Cardiac muscle cell (in vitro differentiated cells and primary cell): ENCODE data around the gene ZNF735. TPM values are rescaled to one million over a fixed set of nuclear protein-coding genes. Genes with fewer than 3 reads are reported as not detected.
"Not testable (repeated sequence)": the region's sequence is repeated elsewhere in the genome, so short reads cannot be mapped to it uniquely, and the experiment has no call there.

Experiments used
- DNase-seq, 2 donors: peaks; one replicate each; pipeline versions ENCODE4 v3.0.0 to v3.0.0-alpha.2; 2010 to 2017; ENCODE audit warnings: low read depth in 1 of 2, low spot score in 1 of 2
- H3K27ac ChIP-seq: fragments of 200-600 bp; sonication (generic); 2 replicates; pipeline ENCODE4 v1.5.1; 2016
- H3K27me3 ChIP-seq: fragments of 200-600 bp; sonication (generic); 2 replicates; pipeline ENCODE4 v1.6.0; 2016; ENCODE audit warnings: control low read depth
- H3K36me3 ChIP-seq: fragments of 200-600 bp; sonication (generic); 2 replicates; pipeline ENCODE4 v1.5.1; 2016; ENCODE audit warnings: control low read depth
- H3K4me1 ChIP-seq: fragments of 200-600 bp; sonication (generic); 2 replicates; pipeline ENCODE4 v1.8.1; 2017; ENCODE audit warnings: low read depth, mild to moderate bottlenecking, mixed run types
- H3K4me3 ChIP-seq: fragments of 200-600 bp; sonication (generic); 2 replicates; pipeline ENCODE4 v1.5.1; 2016; ENCODE audit warnings: mild to moderate bottlenecking
- H3K9me3 ChIP-seq: fragments of 200-600 bp; sonication (generic); 2 replicates; pipeline ENCODE4 v1.5.1; 2017; ENCODE audit warnings: low read depth, mild to moderate bottlenecking, control low read depth
- CTCF ChIP-seq: IDR thresholded peaks from 2 replicates; pipeline ENCODE4 v1.5.1; 2012; ENCODE audit warnings: low read depth, mild to moderate bottlenecking, low read length
- polyA plus RNA-seq: library from polyadenylated mRNA; unstranded; fragments of >200 nt; fragmentation: Nextera tagmentation; extraction: Ambion mirVana; gene quantifications from 2 replicates; pipeline ENCODE4 v1.2.1, GENCODE V29; 2016
- total RNA-seq: library from RNA; depleted of rRNA; stranded (reverse); fragments of >200 nt; gene quantifications from 2 replicates; pipeline ENCODE4 v1.2.3, GENCODE V29; 2016

ZNF735 gene
- total RNA-seq, result not detected in 2 replicates
- polyA plus RNA-seq, result not detected in 2 replicates

GRCh38 chr7:64206903-64207302 lies at the start of gene ZNF735:
Gene ZNF735, plus strand, starts transcription at chr7:64207203. Its CDS starts 0 bp downstream, at chr7:64207203.
- no peak within 1 kb of the TSS for H3K27ac ChIP-seq
- H3K4me1 ChIP-seq, result no peaks in the 10 kb centered on the region
- H3K27me3 ChIP-seq, result no peaks in the 10 kb centered on the region
- H3K4me3 ChIP-seq, result no peak within 1 kb of the TSS
- TF ChIP-seq CTCF, result no peak
- H3K36me3 ChIP-seq, result no peaks in the 10 kb centered on the region
- no peaks in the 10 kb centered on the region for H3K9me3 ChIP-seq
- no peak for DNase-seq

- H3K27ac ChIP-seq, DNase-seq, H3K4me1 ChIP-seq, H3K36me3 ChIP-seq, H3K4me3 ChIP-seq, H3K27me3 ChIP-seq, H3K9me3 ChIP-seq: not testable (repeated sequence)
Observed at GRCh38 chr7:64170974-64171373, 36.0 kb upstream of the ZNF735 start.

GRCh38 chr7:64174328-64174727 lies 32.7 kb upstream of the ZNF735 start:
- Histone ChIP-seq H3K4me3 (no peak overlapping the region), H3K27me3 (no peaks in the 10 kb centered on the region), H3K27ac (no peak overlapping the region), H3K36me3 (no peaks in the 10 kb centered on the region), H3K9me3 (no peaks in the 10 kb centered on the region), H3K4me1 (no peaks in the 10 kb centered on the region)
- TF ChIP-seq CTCF, result no peak
- no peak for DNase-seq

GRCh38 chr7:64174941-64175340 lies 32.1 kb upstream of the ZNF735 start:
- TF ChIP-seq CTCF, result no peak
- DNase-seq, result no peak
- H3K9me3 ChIP-seq, result no peaks in the 10 kb centered on the region

GRCh38 chr7:64180989-64181388 lies 26.0 kb upstream of the ZNF735 start:
- H3K9me3 ChIP-seq, result no peaks in the 10 kb centered on the region
- H3K4me3 ChIP-seq, result no peak overlapping the region
- H3K27me3 ChIP-seq, result no peaks in the 10 kb centered on the region
- DNase-seq, result peak in 1 of 2 donors; percentile 1
- TF ChIP-seq CTCF, result peak; percentile 8
- no peak overlapping the region for H3K27ac ChIP-seq
- no peaks in the 10 kb centered on the region for H3K36me3 ChIP-seq
- H3K4me1 ChIP-seq, result no peaks in the 10 kb centered on the region

More at GRCh38 chr7:64174941-64175340, 32.1 kb upstream of the ZNF735 start:
- Histone ChIP-seq H3K27ac (no peak overlapping the region), H3K27me3 (no peaks in the 10 kb centered on the region), H3K36me3 (no peaks in the 10 kb centered on the region), H3K4me1 (no peaks in the 10 kb centered on the region), H3K4me3 (no peak overlapping the region)

- H3K4me1 ChIP-seq, result no peaks in the 10 kb centered on the region
- no peak for DNase-seq
- no peaks in the 10 kb centered on the region for H3K27me3 ChIP-seq
- H3K27ac ChIP-seq, result no peak overlapping the region
- H3K36me3 ChIP-seq, result no peaks in the 10 kb centered on the region
- TF ChIP-seq CTCF, result no peak
- H3K9me3 ChIP-seq, result no peaks in the 10 kb centered on the region
- H3K4me3 ChIP-seq, result no peak overlapping the region
Observed at GRCh38 chr7:64181586-64181985, 25.4 kb upstream of the ZNF735 start.
